Kidney epithelial cell (primary cell): Measurements from ENCODE around the gene PATJ. TPM values are rescaled to one million over a fixed set of nuclear protein-coding genes. Genes with fewer than 3 reads are reported as not detected.

Experiments used
- DNase-seq: peaks from one replicate; pipeline ENCODE4 v3.0.0-alpha.2; 2010; ENCODE audit warnings: low read depth
- H3K27me3 ChIP-seq: 2 replicates; pipeline ENCODE4 v1.6.0; 2011; ENCODE audit warnings: low read length; ENCODE audit not compliant: control insufficient read depth, insufficient read depth
- H3K36me3 ChIP-seq: 2 replicates; pipeline ENCODE4 v1.5.1; 2011; ENCODE audit warnings: low read length; ENCODE audit not compliant: control insufficient read depth, insufficient read depth
- H3K4me3 ChIP-seq: 2 replicates; pipeline ENCODE4 v1.5.1; 2011; ENCODE audit warnings: low read depth, mild to moderate bottlenecking, control low read depth, low read length
- total RNA-seq: library from RNA; depleted of rRNA; stranded (reverse); fragments of >200 nt; gene quantifications from 2 replicates; pipeline ENCODE4 v1.2.3, GENCODE V29; 2015
- TF ChIP-seq, protein P1 (sequence below): IDR thresholded peaks from 2 replicates; pipeline ENCODE4 v1.5.1; 2011; ENCODE audit warnings: mild to moderate bottlenecking, moderate library complexity, low read length, control low read depth, inconsistent platforms; ENCODE audit not compliant: insufficient read depth, poor library complexity, severe bottlenecking

PATJ gene
- total RNA-seq, 1 donor from 2014 or later = 27.1 TPM

DNA sequence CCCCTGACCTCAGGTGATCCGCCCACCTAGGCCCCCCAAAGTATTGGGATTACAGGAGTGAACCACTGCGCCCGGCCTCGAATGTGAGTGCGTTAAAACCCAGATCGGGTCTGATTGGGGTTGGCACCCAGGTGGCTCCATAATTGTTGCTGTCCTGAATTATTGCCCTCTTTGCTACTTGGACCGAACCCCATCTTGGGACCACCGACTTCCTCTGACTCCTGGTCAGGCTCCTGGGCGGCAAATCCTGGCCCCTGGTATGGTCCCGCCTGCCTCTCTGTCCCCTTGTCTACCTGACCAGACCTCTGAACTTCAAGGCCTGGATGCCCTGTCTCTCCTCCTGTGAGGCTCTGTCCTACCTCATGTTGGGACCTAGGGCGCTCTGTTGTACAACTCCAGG, 485.2 kb downstream of the PATJ start:
- no peak for DNase-seq
- Histone ChIP-seq H3K4me3 (no peak overlapping the region), H3K27me3 (no peaks in the 10 kb centered on the region), H3K36me3 (no peaks in the 10 kb centered on the region)
- TF ChIP-seq, protein P1, sequence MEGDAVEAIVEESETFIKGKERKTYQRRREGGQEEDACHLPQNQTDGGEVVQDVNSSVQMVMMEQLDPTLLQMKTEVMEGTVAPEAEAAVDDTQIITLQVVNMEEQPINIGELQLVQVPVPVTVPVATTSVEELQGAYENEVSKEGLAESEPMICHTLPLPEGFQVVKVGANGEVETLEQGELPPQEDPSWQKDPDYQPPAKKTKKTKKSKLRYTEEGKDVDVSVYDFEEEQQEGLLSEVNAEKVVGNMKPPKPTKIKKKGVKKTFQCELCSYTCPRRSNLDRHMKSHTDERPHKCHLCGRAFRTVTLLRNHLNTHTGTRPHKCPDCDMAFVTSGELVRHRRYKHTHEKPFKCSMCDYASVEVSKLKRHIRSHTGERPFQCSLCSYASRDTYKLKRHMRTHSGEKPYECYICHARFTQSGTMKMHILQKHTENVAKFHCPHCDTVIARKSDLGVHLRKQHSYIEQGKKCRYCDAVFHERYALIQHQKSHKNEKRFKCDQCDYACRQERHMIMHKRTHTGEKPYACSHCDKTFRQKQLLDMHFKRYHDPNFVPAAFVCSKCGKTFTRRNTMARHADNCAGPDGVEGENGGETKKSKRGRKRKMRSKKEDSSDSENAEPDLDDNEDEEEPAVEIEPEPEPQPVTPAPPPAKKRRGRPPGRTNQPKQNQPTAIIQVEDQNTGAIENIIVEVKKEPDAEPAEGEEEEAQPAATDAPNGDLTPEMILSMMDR = no peak

Other genes starting within 250 kb of the PATJ start
- gene TM2D1, start 17.3 kb upstream of the PATJ start, total RNA-seq = 40.7 and 49.6 TPM in 2 replicates